SH-SY5Y (cell line): ENCODE data around the gene COL11A1.

Experiments
- GATA2 ChIP-seq: IDR thresholded peaks from 2 replicates; pipeline ENCODE4 v1.6.1; 2011; ENCODE audit warnings: mild to moderate bottlenecking, low read depth, low read length
- GATA3 ChIP-seq: IDR thresholded peaks from 2 replicates; pipeline ENCODE4 v1.6.1; 2011; ENCODE audit warnings: low read depth, mild to moderate bottlenecking, low read length, moderate library complexity

- TF ChIP-seq GATA2 (no peak), GATA3 (no peak)
Observed at GRCh38 chr1:103142461-103142860, 34.1 kb upstream of the COL11A1 start.
